ACHN (cell line): ENCODE data around the gene UACA.
"Not testable (repeated sequence)": the region's sequence is repeated elsewhere in the genome, so short reads cannot be mapped to it uniquely, and the experiment has no call there.

ENCODE experiments used
- DNase-seq: peaks from one replicate; pipeline ENCODE4 v3.0.0-alpha.2; 2015
- in situ Hi-C: cut with HindIII; loops from 2 replicates; pipeline ENCODE4 v1.10.0; 2017; ENCODE audit warnings: low sequenced_read_pairs, low pct_ligation_motif_present, low pct_unique_long_range_greater_than_20kb

The UACA gene

GRCh38 chr15:70698836-70699390 is 64.4 kb downstream of the UACA start:
- in situ Hi-C loops, result no loop called here
- DNase-seq, result no peak

- no peak for DNase-seq
- in situ Hi-C loops, result no loop called here
These were observed 64.9 kb downstream of the UACA start for GRCh38 chr15:70698426-70698825.

- in situ Hi-C loops, result no loop called here
- DNase-seq, result no peak
These were observed 72.7 kb downstream of the UACA start for GRCh38 chr15:70690491-70691276.

- DNase-seq, result no peak
- in situ Hi-C loops, result no loop called here
These were observed 73.3 kb downstream of the UACA start for GRCh38 chr15:70690021-70690420.

GRCh38 chr15:70687482-70687881 is 75.9 kb downstream of the UACA start:
- DNase-seq, result no peak
- in situ Hi-C loops, result no loop called here

- no peak for DNase-seq
- in situ Hi-C loops, result no loop called here
These were observed 82.5 kb downstream of the UACA start for GRCh38 chr15:70680817-70681216.

- DNase-seq, result no peak
- in situ Hi-C loops, result no loop called here
These were observed 83.5 kb downstream of the UACA start for GRCh38 chr15:70679919-70680231.

GRCh38 chr15:70672081-70672480 is 91.3 kb downstream of the UACA start:
- in situ Hi-C loops, result no loop called here
- DNase-seq, result no peak

- in situ Hi-C loops, result no loop called here
- peak; percentile 3 for DNase-seq
These were observed 92.7 kb downstream of the UACA start for GRCh38 chr15:70670680-70671079.

GRCh38 chr15:70669966-70670658 is 93.2 kb downstream of the UACA start:
- in situ Hi-C loops, result no loop called here

GRCh38 chr15:70669006-70669602 is 94.3 kb downstream of the UACA start:
- no peak for DNase-seq
- in situ Hi-C loops, result no loop called here

More at GRCh38 chr15:70669966-70670658, 93.2 kb downstream of the UACA start:
- no peak for DNase-seq

GRCh38 chr15:70665599-70665998 is 97.8 kb downstream of the UACA start:
- in situ Hi-C loops, result no loop called here
- DNase-seq, result no peak

- in situ Hi-C loops, result no loop called here
- DNase-seq, result no peak
These were observed 98.9 kb downstream of the UACA start for GRCh38 chr15:70664494-70664893.

GRCh38 chr15:70663069-70663468 is 100.3 kb downstream of the UACA start:
- DNase-seq, in situ Hi-C loops: not testable (repeated sequence)

- no peak for DNase-seq
- in situ Hi-C loops, result no loop called here
These were observed 103.7 kb downstream of the UACA start for GRCh38 chr15:70659662-70660061.

- DNase-seq, result no peak
- in situ Hi-C loops, result no loop called here
These were observed 104.7 kb downstream of the UACA start for GRCh38 chr15:70658641-70659040.

GRCh38 chr15:70653426-70653825 is 109.9 kb downstream of the UACA start:
- no peak for DNase-seq
- in situ Hi-C loops, result no loop called here

GRCh38 chr15:70652341-70652740 is 111.0 kb downstream of the UACA start:
- in situ Hi-C loops, result no loop called here
- no peak for DNase-seq

- DNase-seq, result no peak
- in situ Hi-C loops, result no loop called here
These were observed 112.0 kb downstream of the UACA start for GRCh38 chr15:70651303-70651845.
